Lung microvascular endothelial cell (primary cell): ENCODE data around the gene MYOCD. TPM values are rescaled to one million over a fixed set of nuclear protein-coding genes. Genes with fewer than 3 reads are reported as not detected.

Experiments
- DNase-seq, 2 donors: peaks; one replicate each; pipeline versions ENCODE4 v3.0.0 to v3.0.0-alpha.2; 2010; ENCODE audit warnings: low read depth in 2 of 2
- total RNA-seq: library from RNA; depleted of rRNA; stranded (reverse); fragments of >200 nt; gene quantifications from 2 replicates; pipeline ENCODE4 v1.2.1, GENCODE V29; 2014

MYOCD gene
- total RNA-seq, 1 donor from 2014 or later, result 0.40 TPM

DNA sequence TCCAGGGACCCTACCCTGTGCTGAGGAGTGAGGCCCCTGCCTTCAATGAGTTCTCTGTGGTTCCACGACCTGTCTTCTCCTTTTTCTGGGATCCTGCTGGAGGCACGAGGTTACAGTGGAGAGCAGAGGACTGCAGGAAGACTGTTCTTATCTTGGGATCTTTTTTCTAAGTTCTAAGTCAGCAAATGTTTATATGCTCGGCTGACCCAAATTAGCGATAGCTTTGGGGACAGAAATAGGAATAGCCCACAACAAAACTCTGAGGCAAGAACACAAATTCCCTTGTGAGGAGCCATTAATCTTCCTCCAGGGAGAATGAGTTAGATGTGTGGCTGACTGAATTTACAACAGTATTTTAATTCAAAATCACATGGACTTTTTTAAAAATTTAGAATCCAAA is 46.7 kb downstream of the MYOCD start:
- DNase-seq, result no peak

DNA sequence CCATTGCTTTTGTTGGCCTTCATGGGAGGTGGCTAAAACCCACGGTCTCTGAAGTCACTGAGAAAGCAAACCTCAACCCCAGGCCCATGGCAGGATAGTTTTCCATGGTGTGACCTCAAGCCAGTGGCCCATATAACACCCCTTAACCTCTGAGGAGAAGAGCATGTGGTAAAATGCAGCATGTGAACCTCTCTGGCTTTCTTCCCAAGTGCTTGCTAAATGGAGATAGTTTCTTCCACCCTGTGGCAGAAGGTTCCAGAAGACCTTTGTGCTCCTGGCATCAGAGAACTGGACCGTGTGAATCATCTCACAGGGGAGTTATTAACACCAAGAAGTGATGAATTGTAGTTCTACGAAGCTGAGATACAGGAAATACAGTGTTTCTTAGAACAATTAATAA is 47.3 kb downstream of the MYOCD start:
- no peak for DNase-seq

DNA sequence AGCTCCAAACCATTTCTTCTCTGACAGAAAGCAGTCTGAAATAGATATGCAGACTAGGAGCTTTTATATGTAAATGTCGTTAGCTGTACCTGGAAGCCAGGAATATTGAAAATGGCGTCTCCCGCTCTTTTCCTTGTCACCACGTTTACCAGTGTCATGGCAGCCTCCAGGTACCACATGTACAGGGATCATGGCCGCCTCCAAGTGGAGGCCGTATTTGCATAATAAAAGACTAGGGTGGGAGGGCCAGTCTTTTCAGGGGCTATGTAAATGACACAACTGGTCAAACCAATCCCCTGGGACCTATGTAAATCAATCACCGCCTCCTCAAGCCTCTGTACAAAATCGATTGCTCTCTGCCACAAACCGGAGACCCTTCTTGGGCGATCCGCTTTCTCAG is 54.3 kb downstream of the MYOCD start:
- no peak for DNase-seq

DNA sequence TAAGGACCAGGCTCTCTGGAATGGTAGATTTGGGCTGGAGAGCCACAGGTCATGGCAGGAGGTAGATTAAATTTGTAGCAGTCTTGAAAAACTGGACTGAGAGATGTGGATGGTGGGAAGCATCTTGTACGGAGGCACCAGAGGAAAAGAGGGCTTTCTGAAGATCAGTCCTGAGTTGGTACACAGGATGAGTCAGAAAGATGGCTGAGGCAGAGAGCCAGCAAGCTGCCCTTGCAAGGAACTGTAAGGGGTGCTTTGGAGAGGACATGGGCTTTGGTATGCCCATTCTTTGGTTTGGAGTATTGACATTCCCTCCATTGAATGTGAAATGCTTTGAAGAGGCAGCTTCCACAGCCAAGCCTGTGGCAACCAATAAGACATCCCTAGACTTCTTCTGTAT is 55.9 kb downstream of the MYOCD start:
- no peak for DNase-seq

DNA sequence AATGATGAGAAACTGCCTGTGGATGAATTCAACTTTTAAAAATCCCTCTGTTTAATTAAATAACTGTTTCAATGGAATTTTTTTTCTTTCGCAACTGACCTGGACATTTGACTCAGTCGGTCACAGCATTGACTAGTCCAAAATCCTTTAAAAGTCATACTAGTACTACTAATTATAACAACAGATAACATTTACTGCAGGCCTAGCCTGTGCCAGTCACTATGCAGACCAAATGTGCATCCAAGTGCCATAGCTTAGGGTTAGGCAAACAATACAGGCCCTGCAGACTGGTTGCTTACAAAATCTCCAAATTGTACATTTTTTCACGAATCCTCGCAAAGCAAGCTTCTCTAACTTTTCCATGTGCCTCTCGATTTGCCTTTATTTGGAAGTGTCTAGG is 56.6 kb downstream of the MYOCD start:
- no peak for DNase-seq

DNA sequence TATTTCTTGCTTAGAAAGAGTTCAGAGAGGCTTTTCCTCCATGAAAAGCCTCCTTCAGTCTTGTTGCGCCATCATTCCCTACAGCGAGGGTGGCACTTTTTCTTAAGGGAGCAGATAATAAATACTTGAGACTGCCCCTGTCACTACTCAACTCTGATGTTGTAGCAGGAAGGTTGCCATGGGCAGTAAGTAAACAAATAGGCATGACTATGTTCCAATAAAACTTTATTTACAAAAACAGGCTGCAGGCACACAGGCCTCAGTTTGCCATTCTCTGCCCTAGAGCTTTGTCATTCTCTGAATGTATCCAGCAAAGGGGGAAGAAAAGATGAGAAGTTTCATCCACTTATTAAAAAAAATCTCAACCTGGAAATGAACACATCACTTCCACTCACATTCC is 60.4 kb downstream of the MYOCD start:
- DNase-seq, result no peak

DNA sequence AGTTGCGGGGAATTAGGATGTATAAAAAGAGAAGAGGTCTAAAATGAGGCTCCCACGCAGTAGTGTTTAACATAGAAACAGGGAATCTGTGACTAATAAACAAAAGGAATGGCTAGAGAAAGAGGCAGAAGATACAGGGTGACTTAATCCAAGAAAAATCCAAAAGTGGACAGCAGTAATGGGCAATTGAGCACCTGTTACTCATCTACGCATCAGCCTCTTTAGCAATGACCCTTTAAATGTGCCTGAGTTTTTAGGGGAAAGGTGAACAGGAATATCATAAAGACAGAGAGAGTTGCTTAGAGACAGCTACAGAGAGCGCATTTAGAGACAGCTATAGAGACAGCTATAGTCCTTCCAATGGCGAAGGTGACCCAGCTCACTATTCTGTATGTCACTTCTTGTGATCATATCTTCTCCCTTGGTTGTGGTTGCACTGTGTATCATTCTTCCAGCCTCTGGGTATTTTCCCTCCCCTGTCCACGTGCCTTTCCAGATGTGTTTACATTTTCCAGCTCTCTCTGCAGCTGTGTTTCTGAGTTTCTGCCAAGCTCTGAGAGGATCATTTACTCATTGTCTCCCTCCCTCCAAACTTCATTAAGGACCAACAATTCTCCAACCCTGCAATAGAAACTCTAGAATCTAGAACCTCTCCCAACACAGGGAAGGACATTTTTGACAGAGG is 61.5 kb downstream of the MYOCD start:
- no peak for DNase-seq

DNA sequence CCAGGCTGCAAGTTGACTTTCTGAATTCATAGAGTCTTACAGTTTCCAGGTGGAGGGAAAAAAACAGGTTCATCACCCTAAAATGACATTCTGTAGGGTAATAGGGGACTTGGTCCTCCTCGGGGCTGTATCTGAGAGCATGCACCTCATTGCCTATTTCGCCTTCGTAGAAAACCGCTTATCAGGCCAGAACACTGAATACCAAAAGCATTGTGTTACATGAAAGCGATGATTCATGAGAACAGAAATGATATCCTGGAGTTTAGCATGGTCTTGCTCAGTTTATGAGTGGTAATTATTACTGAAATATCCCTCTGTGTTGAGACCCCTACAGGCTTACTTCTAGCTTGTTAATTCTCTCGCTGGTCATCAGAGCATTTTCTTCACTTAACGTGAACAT is 62.2 kb downstream of the MYOCD start:
- DNase-seq, result no peak

DNA sequence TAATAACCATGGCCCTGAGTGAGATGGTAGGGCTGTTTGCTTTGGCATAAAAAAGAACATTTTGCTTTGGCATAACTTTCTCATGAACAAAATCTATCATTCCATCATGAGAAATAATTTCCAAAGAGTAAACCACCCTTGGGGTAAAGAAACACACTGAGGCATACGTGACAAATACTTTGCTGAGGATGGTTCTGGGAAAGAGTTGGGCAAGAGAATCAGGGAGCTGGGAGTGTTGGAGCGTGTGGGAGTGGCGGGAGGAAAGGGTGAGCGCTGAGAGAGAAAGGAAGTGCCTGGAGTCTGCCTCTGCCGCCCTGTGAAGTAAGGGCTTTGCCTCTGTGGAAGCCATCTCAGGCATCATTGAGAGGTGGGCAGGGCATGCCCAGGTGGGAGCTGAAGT is 63.4 kb downstream of the MYOCD start:
- no peak for DNase-seq

DNA sequence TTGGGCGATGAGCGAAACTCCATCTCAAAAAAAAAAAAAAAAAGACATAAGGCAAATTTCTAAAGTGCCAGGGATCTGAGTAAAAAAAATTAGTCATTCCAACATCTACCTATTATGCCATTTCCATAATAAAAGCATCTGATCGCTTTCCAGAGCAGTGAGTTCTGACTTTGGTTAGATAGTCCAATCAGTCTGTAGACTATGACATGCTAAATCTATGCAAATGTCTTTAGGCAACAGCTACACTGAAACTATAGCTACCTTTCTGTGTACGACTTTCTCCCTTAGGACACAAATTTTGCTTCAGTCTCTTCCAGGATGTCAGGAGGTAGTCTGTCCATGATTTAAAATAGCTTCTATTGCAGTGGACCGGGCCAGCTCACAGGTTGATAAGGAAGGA is 64.7 kb downstream of the MYOCD start:
- DNase-seq, result no peak

DNA sequence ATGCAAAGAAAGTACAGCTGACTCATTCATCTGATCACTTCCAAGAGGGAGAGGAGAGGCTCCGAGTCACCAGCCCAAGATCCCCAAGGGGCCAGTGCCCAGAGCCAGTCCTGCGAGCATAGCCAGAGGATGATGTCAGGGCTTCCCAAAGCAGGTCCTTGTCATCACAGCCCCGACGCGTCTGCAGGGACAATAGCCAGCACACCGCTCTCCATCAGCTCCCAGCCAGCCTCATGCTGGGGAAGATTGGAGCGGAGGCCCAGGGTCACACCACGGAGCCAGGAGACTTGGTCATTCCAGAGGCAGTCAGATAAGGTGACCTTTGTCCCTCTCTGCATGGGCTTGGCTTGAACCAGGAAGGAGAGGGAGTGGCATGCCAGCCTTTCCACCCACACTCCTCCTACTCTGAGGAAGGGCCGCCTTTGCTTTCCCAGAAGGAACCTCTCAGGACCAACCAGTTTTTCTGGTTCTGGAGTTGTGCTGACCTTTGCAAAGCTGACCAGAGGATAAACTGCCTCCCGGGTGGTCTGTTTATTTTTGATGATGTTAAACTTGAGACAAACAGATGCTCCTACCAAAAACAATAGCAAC is 65.3 kb downstream of the MYOCD start:
- DNase-seq, result no peak

DNA sequence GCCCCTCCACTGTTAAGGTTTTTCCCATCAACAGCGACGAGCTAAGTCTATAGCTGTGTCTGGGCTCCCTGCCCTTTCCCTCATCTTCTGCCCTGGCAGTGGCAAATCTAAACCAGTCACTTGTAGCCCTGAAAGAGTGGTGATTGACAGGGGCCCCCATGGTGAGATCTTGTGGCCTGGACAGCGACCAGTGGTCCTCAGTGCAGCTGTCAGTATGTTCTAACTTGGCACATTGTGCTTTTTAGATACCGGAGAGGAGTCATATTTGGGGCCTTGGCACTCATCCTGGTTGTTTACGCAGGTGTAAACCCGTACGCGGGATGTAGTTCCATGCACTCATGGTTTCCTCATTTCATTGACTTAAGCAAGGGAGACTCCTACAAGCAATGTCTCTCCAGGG is 66.1 kb downstream of the MYOCD start:
- no peak for DNase-seq

DNA sequence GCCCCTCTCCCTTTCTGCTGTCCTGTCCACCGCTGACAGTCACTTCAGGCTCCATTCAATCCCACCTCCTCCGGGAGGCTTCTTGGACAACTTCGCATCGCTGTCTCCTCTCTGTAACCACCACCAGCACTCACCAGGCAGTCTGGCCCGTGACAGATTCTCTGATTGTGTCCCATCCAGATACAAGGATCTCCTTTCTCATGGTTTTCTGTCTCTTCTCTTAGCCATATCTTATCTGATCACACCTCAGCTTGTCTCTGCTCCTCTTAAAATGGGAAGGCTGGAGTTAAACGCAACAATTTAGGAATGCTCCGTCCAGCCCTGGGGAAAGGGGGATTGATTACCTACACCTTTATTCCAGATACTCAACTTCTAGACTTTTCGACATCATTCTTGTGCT is 66.7 kb downstream of the MYOCD start:
- no peak for DNase-seq

DNA sequence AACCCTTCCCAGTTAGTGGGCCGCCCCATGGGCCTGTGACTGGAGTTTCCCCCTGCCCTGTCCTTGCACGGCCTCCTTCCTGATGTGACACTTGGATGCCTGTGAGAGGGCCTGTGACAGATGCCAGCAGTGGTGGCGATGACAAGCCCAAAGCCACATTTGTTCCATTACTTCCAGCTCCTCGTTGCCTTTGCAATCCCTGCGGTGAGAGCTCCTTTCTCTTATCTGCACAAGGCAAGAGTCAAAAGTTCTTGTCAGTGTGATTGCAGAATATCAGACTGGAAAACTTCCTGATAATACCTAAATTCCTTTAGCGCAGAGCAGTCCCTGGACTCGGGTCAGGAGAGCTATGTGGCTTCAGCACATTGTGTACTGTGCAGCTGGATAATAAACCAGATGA is 69.2 kb downstream of the MYOCD start:
- DNase-seq, result no peak

DNA sequence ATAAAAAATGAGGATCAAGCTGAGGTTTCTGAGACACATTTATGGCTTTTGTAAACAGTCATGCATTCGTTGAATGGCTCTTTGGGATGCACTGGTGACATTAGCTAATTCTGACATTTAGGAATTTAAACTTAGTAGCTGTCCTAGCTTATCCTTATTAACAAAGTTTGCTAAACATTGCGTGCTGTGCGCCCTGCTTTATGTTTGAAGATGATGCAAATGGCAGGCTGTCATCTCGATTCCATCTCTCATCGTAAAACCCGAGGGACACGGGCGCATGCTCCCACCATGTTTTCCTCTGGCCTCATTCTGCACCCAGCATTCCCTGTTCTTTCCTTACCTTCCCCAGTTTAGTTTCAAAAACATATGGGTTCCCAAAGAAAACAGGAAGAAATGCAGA is 69.8 kb downstream of the MYOCD start:
- no peak for DNase-seq

DNA sequence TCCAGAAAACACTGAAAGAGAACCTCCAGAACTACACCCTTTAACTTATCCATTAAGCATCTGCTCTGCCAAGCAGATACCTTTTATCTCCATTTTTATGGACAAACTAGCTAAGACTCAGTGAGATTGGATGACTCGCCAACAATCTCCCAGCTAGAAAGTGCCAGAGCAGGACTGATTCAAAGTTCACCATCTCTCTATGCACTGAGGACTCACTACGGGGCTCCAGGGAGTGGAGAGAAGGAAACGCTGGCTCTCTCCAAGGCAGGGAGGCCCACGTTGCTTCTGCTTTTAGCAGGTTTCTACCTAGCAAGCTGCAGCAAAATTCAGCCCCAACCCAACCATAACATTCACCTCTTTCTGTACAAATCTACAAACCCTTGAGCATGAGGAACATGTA is 70.8 kb downstream of the MYOCD start:
- DNase-seq, result no peak

DNA sequence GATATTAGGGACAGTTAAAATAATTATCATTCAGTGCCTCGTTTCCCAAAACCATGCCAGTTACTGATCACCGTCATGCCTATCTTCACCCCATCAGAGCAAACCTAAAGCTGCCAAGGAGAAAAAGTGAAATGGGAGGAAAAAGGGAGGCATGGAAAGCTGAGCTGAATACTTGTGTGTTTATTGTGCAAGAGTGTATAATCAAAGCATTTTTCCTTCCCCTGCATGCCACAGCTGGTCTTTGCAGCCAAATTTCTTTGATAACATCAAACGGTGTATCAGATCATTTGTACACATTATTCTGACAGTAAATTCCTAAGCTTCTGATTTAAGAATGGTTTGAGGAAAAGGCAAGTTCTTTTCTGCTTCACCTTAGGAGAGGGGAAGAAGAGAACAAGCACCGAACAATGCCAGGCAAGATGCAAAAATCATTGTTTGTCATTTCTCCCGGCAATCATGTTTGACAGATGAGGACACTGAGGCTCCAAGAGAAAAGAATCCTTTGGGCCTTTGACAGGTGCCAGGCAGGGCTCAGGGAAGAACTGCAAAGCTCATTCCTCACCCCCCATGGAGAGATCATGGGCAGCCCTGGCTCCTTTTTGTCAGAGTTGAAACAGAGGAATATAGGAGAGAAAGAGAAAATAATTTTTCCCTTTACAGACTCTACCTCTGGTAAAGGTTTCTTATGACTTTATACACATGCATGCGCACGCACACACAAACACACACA is 72.2 kb downstream of the MYOCD start:
- no peak for DNase-seq

DNA sequence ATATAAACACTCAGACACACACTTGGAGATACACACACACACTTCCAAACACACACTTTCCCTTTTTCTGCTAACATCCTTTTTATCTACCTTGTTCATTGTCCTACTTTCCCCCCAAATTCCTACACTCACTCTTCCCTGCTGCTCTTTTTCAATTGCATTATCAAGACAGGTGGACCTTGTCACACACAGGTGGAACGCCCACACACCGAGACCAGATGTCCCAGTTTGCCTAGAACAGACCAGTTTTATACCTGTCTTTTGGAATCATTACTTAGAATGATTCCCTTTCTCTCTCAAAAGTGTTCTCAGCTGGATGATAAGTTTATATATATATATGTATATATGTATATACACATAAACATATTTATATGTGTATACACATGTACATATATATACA is 72.9 kb downstream of the MYOCD start:
- no peak for DNase-seq

DNA sequence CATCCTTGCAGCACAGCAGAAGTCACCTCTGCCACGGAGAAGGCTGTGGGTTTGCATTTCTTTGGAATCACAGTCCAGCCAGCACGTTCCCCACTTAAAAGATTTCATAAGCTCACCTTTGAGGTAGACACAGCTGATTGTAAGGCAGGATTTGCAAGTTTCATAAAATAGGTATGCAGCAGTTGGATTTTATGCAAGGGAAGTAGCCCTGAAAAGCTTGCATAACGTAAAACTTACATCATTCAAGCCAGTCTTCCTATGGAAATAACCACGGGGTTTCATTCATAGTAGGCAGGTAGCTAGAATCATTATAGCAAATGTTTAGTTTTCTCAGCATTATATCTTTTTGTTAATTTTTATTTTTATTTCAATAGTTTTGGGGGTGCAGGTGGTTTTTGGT is 73.8 kb downstream of the MYOCD start:
- DNase-seq, result no peak

DNA sequence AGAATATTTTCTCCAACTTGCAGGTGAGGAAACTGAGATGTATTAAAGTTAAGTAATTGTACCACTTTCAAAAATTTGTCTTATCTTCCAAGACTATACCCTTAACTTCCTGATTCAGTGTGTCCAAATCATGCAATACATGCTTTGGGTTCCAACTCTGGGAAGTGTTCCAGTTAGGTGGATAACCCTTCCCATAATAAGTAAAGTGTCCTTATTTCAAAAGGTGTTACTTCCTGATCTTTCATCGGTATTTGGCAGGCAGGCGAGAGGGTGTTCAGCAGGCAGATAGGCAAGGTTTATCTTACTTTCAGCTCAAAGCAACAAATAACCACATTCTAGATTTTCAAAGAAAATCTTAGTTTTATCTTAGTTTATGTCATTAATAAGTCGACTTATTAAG is 77.4 kb downstream of the MYOCD start:
- DNase-seq, result no peak

DNA sequence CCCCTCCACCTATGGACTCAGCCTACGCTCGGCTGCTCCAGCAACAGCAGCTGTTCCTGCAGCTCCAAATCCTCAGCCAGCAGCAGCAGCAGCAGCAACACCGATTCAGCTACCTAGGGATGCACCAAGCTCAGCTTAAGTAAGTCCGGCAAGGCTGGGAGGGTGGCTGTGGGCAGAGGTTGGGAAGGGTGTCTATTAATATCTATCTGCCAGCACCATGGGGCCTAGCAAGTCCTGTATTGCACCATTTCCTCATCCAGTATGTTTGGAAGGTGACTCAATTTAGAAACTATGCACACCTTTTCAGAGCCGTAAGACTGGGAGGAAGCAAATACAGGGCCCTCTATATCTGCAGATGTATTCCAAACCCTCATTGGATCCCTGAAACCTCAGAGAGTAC is 78.6 kb downstream of the MYOCD start:
- no peak for DNase-seq

DNA sequence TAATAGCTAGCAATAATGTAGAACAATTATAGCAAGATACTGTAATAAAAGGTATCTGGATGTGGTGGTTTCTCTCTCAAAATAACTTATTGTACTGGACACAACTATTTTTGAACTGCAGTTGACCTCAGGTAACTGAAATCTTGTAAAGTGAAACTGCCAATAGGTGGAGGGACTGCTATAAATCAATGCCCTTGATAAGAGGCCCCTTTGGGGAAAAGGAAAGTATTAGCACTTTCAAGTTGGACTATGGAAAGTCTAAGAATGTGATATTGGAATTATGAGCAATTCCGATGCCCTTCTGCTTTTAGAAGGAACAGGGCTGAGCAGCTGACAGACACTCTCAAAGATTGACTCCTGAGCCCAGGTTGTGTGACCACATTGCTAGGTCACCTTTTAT is 79.1 kb downstream of the MYOCD start:
- DNase-seq, result no peak

DNA sequence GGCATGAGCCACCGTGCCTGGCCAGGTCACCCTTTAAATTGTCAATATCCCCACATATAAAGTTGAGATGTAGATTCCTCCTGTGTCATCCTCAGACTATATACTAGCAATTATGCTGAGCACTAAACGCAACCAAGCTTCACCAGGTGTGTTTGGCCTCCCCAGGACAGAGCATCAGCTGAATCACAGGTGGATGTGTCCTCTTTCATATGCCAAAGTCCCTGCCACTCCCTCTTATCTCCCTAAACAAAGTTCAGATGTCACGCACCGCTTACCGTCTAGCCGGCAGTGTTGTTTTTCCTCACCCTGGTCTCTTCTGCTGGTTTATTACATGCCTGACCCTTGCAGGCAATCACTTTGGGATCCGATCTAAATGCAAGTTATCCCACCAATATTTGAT is 79.8 kb downstream of the MYOCD start:
- DNase-seq, result no peak
